Endothelial cell of umbilical vein (primary cell): ENCODE data around the gene TMOD1. TPM values are rescaled to one million over a fixed set of nuclear protein-coding genes. Genes with fewer than 3 reads are reported as not detected.
"Not testable (repeated sequence)": the region's sequence is repeated elsewhere in the genome, so short reads cannot be mapped to it uniquely, and the experiment has no call there.

ENCODE experiments used
- BruUV-seq: library from RNA; stranded (reverse); fragments of 400-500 nt; replicated peaks from 2 replicates; lab custom pipeline; 2021; lab: Mats Ljungman, UMichigan
- CTCF ChIA-PET: fragments of 300-600, 350-600 bp; sonication (Branson Sonifier 250); formaldehyde crosslinking; loops from one replicate; lab custom pipeline; 2021; ENCODE audit warnings: antibody characterized with exemption, inconsistent platforms; lab: Charles Lee
- POLR2A ChIA-PET: fragments of 300-600, 350-600 bp; sonication (Branson Sonifier 250); formaldehyde crosslinking; loops from one replicate; lab custom pipeline; 2021; ENCODE audit warnings: antibody characterized with exemption, inconsistent platforms; lab: Charles Lee
- DNase-seq: peaks from one replicate; pipeline ENCODE4 v3.0.0-alpha.2; 2011; ENCODE audit warnings: low read depth, low spot score
- FAIRE-seq: peaks from 2 replicates; lab custom pipeline; 2011; peaks lifted over from hg19 to GRCh38; lab: Jason Lieb, UNC
- H2AFZ ChIP-seq: 2 replicates; pipeline ENCODE4 v1.6.0; 2012; ENCODE audit warnings: low read depth, low read length, control low read depth, inconsistent platforms
- H3K27ac ChIP-seq: 2 replicates; pipeline ENCODE4 v1.5.1; 2011; ENCODE audit warnings: low read depth, mild to moderate bottlenecking, control low read depth, low read length, moderate library complexity; ENCODE audit not compliant: insufficient read depth
- H3K27me3 ChIP-seq, 2 experiments: 2 replicates each; pipeline versions ENCODE4 v1.6.0 to v1.6.1; 2011; ENCODE audit warnings: low read length in 2 of 2, mixed read lengths in 1 of 2; ENCODE audit not compliant: control insufficient read depth in 2 of 2, insufficient read depth in 2 of 2
- H3K36me3 ChIP-seq, 2 experiments: 2 replicates in 1 of 2; 3 replicates in 1 of 2; pipeline ENCODE4 v1.5.1; 2011; ENCODE audit warnings: low read length in 2 of 2, mild to moderate bottlenecking in 1 of 2, moderate library complexity in 1 of 2; ENCODE audit not compliant: control insufficient read depth in 2 of 2, insufficient read depth in 2 of 2; ENCODE audit errors: extremely low read depth in 1 of 2
- H3K4me1 ChIP-seq: 3 replicates; pipeline ENCODE4 v1.5.1; 2011; ENCODE audit warnings: mild to moderate bottlenecking, low read length; ENCODE audit not compliant: control insufficient read depth, insufficient read depth; ENCODE audit errors: extremely low read depth
- H3K4me2 ChIP-seq: 2 replicates; pipeline ENCODE4 v1.6.1; 2011; ENCODE audit warnings: low read length, control low read depth, mixed read lengths; ENCODE audit not compliant: insufficient read depth
- H3K4me3 ChIP-seq, 3 experiments: fragments of 200-600 bp in 1 of 3; sonication (generic), shearing (Covaris generic) in 1 of 3; replicated peaks in 1 of 3; 2 replicates each; pipeline ENCODE4 v1.5.1; 2011 to 2016; ENCODE audit warnings: control low read depth in 3 of 3, low read length in 3 of 3, mild to moderate bottlenecking in 2 of 3, inconsistent platforms in 1 of 3, low read depth in 1 of 3, moderate library complexity in 1 of 3; ENCODE audit not compliant: insufficient read depth in 1 of 3
- H3K79me2 ChIP-seq: 2 replicates; pipeline ENCODE4 v1.6.0; 2012; ENCODE audit warnings: low read length, inconsistent platforms; ENCODE audit not compliant: control insufficient read depth, insufficient read depth
- H3K9ac ChIP-seq: replicated peaks from 2 replicates; pipeline ENCODE3; 2011; ENCODE audit warnings: low read length, control low read depth; ENCODE audit not compliant: insufficient read depth; ENCODE audit errors: extremely low read depth
- H3K9me1 ChIP-seq: replicated peaks from 3 replicates; pipeline ENCODE4 v1.6.0; 2011; ENCODE audit warnings: mild to moderate bottlenecking, low read length; ENCODE audit not compliant: control insufficient read depth, insufficient read depth; ENCODE audit errors: extremely low read depth
- H3K9me3 ChIP-seq: replicated peaks from 2 replicates; pipeline ENCODE4 v1.5.1; 2012; ENCODE audit warnings: low read length, inconsistent platforms; ENCODE audit not compliant: control insufficient read depth, insufficient read depth
- H4K20me1 ChIP-seq: replicated peaks from 2 replicates; pipeline ENCODE3; 2011; ENCODE audit warnings: mild to moderate bottlenecking, low read length; ENCODE audit not compliant: control insufficient read depth, insufficient read depth; ENCODE audit errors: extremely low read depth
- CTCF ChIP-seq, 2 donors: IDR thresholded peaks; 1 replicate in 1 of 2; 2 replicates in 1 of 2; pipeline ENCODE4 v1.5.1; 2011; ENCODE audit warnings: low read length in 2 of 2, mild to moderate bottlenecking in 2 of 2, moderate library complexity in 2 of 2, control low read depth in 1 of 2, inconsistent platforms in 1 of 2, low read depth in 1 of 2; ENCODE audit not compliant: insufficient read depth in 1 of 2; ENCODE audit errors: extremely low read depth in 1 of 2
- EZH2 ChIP-seq: IDR thresholded peaks from 2 replicates; pipeline ENCODE4 v1.6.1; 2012; ENCODE audit warnings: borderline replicate concordance, low read depth, mild to moderate bottlenecking, moderate library complexity, low read length, inconsistent platforms; ENCODE audit not compliant: severe bottlenecking
- FOS ChIP-seq: IDR thresholded peaks from 2 replicates; pipeline ENCODE4 v1.6.1; 2011; ENCODE audit warnings: mild to moderate bottlenecking, low read length, moderate library complexity, borderline replicate concordance; ENCODE audit not compliant: insufficient read depth
- GATA2 ChIP-seq: IDR thresholded peaks from 2 replicates; pipeline ENCODE4 v1.7.0; 2011; ENCODE audit warnings: low read depth, mild to moderate bottlenecking, moderate library complexity, mixed read lengths, low read length; ENCODE audit not compliant: insufficient read length, insufficient read depth
- JUN ChIP-seq: IDR thresholded peaks from 2 replicates; pipeline ENCODE4 v1.6.1; 2011; ENCODE audit warnings: borderline replicate concordance, low read depth; ENCODE audit not compliant: insufficient read length, insufficient read depth
- MAX ChIP-seq: IDR thresholded peaks from 2 replicates; pipeline ENCODE4 v1.6.1; 2011; ENCODE audit not compliant: insufficient read depth, insufficient read length
- MYC ChIP-seq: IDR thresholded peaks from one replicate; pipeline ENCODE4 v1.6.1; 2011; ENCODE audit warnings: mild to moderate bottlenecking, low read depth, low read length
- POLR2A ChIP-seq: IDR thresholded peaks from 2 replicates; pipeline ENCODE4 v1.6.1; 2012; ENCODE audit warnings: low read depth, mild to moderate bottlenecking, control low read depth, low read length
- POLR2AphosphoS5 ChIP-seq: IDR thresholded peaks from 2 replicates; pipeline ENCODE4 v1.6.1; 2012; ENCODE audit warnings: low read depth, mild to moderate bottlenecking, control low read depth, low read length, moderate library complexity; ENCODE audit not compliant: insufficient read depth
- dilution Hi-C: fragments of 300-500 bp; cut with MboI; formaldehyde crosslinking; loops from one replicate; pipeline ENCODE4 v1.15.0; 2019; ENCODE audit warnings: low sequenced_read_pairs; ENCODE audit not compliant: extremely low pct_ligation_motif_present
- intact Hi-C: fragments of 100-400 bp; cut with micrococcal nuclease; formaldehyde crosslinking; loops from one replicate; pipeline ENCODE4 v1.10.0; 2022
- polyA plus RNA-seq, 4 experiments: library from polyadenylated mRNA; depleted of rRNA in 3 of 4; stranded (reverse) in 3 of 4; unstranded in 1 of 4; fragments of >200 nt; gene quantifications; 2 replicates each; pipeline versions ENCODE4 v1.2.1 to v1.2.3, GENCODE V29; 2011 to 2012; ENCODE audit warnings: missing spikeins in 1 of 4
- total RNA-seq: library from RNA; stranded (reverse); gene quantifications from 2 replicates; pipeline ENCODE4 v1.2.3, GENCODE V29; 2021

The TMOD1 gene
- total and polyA plus RNA-seq, 2 donors (not counting 3 experiments of a cell fraction or from before 2014, with no cell fraction given), result 0.26 to 1.4 TPM

GRCh38 chr9:97456841-97457240 lies 44.6 kb upstream of the TMOD1 start:
- H3K9me1 ChIP-seq, result not testable (repeated sequence)

GRCh38 chr9:97459326-97459725 lies 42.1 kb upstream of the TMOD1 start:
- ChIA-PET POLR2A (no interaction called here), CTCF (interaction anchor here (0.9 to 1.9 kb wide), 5 partner anchors 10 to 157 kb away, joined by 3 to 10 read pairs (median 4); no protein-coding TSS in a partner anchor)
- H3K9me3 ChIP-seq, result no peaks in the 10 kb centered on the region
- dilution Hi-C loops (loop anchor here (25.0 kb wide), 1 partner anchor 153 kb away; no protein-coding TSS in a partner anchor), intact Hi-C loops (no loop called here)
- FAIRE-seq, result no peak
- no peak overlapping the region for H3K27ac ChIP-seq
- no peak for DNase-seq
- H3K27me3 ChIP-seq, result no peaks in the 10 kb centered on the region
- H3K79me2 ChIP-seq, result no peaks in the 10 kb centered on the region
- BruUV-seq, result no TSS peak
- H2AFZ ChIP-seq, result no peak overlapping the region
- H3K4me1 ChIP-seq, result no peaks in the 10 kb centered on the region
- no peak for TF ChIP-seq POLR2A
- TF ChIP-seq MAX, result no peak
- no peak for TF ChIP-seq CTCF (IDR thresholded peaks at IDR 0.05; ENCODE audit: extremely low read depth in 1 of 2, insufficient read depth in 1 of 2, low read depth in 1 of 2, low read length in 2 of 2)
- TF ChIP-seq JUN, result no peak
- TF ChIP-seq POLR2AphosphoS5, result no peak
- TF ChIP-seq MYC, result no peak
- no peak for TF ChIP-seq EZH2
- no peak for TF ChIP-seq GATA2
- TF ChIP-seq FOS, result no peak
- no peak overlapping the region for H3K4me2 ChIP-seq
- H3K9me1 ChIP-seq, result no peaks in the 10 kb centered on the region
- H4K20me1 ChIP-seq, result no peaks in the 10 kb centered on the region
- H3K9ac ChIP-seq, result no peak overlapping the region
- no peaks in the 10 kb centered on the region for H3K36me3 ChIP-seq
- H3K4me3 ChIP-seq, result no peak overlapping the region

More at GRCh38 chr9:97456841-97457240, 44.6 kb upstream of the TMOD1 start:
- H3K9me3 ChIP-seq, H3K79me2 ChIP-seq, H4K20me1 ChIP-seq, H3K27me3 ChIP-seq, H3K36me3 ChIP-seq, H2AFZ ChIP-seq, CTCF ChIA-PET, H3K27ac ChIP-seq, DNase-seq, FAIRE-seq, intact Hi-C loops, H3K4me2 ChIP-seq, H3K4me1 ChIP-seq, POLR2A ChIA-PET, BruUV-seq, H3K9ac ChIP-seq, H3K4me3 ChIP-seq: not testable (repeated sequence)
- dilution Hi-C loops, result loop anchor here (25.0 kb wide), 1 partner anchor 155 kb away; no protein-coding TSS in a partner anchor
